Liver (tissue), 3 donors: Measurements from ENCODE around the gene LMNB1.

Source experiments
- FOXA1 ChIP-seq: IDR thresholded peaks from 2 replicates; pipeline ENCODE4 v1.6.1; 2016; ENCODE audit warnings: antibody characterized with exemption
- GABPA ChIP-seq, 2 donors: IDR thresholded peaks in 1 of 2; conservative IDR thresholded peaks in 1 of 2; 2 replicates each; pipeline ENCODE4 v1.6.1; 2016; ENCODE audit warnings: antibody characterized with exemption in 2 of 2, mild to moderate bottlenecking in 1 of 2, moderate library complexity in 1 of 2
- JUND ChIP-seq, 2 donors: IDR thresholded peaks; 2 replicates each; pipeline ENCODE4 v1.6.1; 2016; ENCODE audit warnings: antibody characterized with exemption in 2 of 2
- RAD21 ChIP-seq, 2 donors: IDR thresholded peaks; 2 replicates each; pipeline ENCODE4 v1.6.1; 2016; ENCODE audit warnings: antibody characterized with exemption in 2 of 2, mild to moderate bottlenecking in 2 of 2
- SP1 ChIP-seq: IDR thresholded peaks from 2 replicates; pipeline ENCODE4 v1.6.1; 2018; ENCODE audit warnings: antibody characterized with exemption, mild to moderate bottlenecking
- TAF1 ChIP-seq: conservative IDR thresholded peaks from 2 replicates; pipeline ENCODE4 v1.6.1; 2016; ENCODE audit warnings: antibody characterized with exemption, mild to moderate bottlenecking
- TF ChIP-seq, protein P1 (sequence below): IDR thresholded peaks from 2 replicates; pipeline ENCODE4 v1.6.1; 2016; ENCODE audit warnings: antibody characterized with exemption
- TF ChIP-seq, protein P2 (sequence below): fragments of 150-350 bp; IDR thresholded peaks from 2 replicates; pipeline ENCODE4 v1.5.1; 2017; ENCODE audit warnings: improper control_type of control experiment, low read depth, low read length; ENCODE audit not compliant: missing input control
- TF ChIP-seq, protein P3 (sequence below): IDR thresholded peaks from 2 replicates; pipeline ENCODE4 v1.6.1; 2016; ENCODE audit warnings: antibody characterized with exemption, mild to moderate bottlenecking
- TF ChIP-seq, protein P4 (sequence below): IDR thresholded peaks from 2 replicates; pipeline ENCODE4 v1.6.1; 2016; ENCODE audit warnings: antibody characterized with exemption
- TF ChIP-seq, protein P5 (sequence below): IDR thresholded peaks from 2 replicates; pipeline ENCODE4 v1.6.1; 2016; ENCODE audit warnings: antibody characterized with exemption
- donor health status: healthy.
- donor health status: healthy.

DNA sequence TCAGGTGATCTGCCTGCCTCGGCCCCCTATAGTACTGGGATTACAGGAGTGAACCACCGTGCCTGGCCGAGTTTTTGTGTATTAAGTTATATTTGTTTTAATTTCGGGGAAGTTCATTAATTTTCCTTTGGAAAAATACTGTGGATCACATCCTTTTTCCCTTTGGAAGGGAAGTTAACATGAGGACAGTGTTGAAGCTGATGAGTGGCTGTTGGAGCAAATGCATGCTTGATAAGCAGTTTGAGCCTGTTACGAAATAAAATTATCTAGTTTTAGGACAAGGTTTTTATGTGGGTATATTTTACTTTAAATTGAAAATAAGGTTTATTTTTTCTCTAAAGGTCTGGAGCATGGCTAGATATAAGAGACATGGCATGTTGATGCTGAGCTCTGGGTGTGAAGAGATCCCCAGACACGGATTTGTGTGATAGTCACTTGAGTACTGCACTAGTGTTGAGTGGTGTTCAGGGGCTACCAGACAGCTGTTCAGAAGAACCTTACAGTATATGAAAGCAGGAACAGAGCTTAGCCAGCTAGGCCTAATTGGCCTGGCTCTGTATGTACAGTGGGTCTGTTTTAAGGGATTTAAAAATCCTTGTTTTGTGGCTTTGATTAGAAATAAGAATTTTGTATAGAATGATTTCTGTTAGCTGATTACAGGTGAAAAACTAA is 17.4 kb downstream of the LMNB1 start:
- TF ChIP-seq, protein P1, sequence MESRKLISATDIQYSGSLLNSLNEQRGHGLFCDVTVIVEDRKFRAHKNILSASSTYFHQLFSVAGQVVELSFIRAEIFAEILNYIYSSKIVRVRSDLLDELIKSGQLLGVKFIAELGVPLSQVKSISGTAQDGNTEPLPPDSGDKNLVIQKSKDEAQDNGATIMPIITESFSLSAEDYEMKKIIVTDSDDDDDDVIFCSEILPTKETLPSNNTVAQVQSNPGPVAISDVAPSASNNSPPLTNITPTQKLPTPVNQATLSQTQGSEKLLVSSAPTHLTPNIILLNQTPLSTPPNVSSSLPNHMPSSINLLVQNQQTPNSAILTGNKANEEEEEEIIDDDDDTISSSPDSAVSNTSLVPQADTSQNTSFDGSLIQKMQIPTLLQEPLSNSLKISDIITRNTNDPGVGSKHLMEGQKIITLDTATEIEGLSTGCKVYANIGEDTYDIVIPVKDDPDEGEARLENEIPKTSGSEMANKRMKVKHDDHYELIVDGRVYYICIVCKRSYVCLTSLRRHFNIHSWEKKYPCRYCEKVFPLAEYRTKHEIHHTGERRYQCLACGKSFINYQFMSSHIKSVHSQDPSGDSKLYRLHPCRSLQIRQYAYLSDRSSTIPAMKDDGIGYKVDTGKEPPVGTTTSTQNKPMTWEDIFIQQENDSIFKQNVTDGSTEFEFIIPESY, result no peak
- no peak for TF ChIP-seq RAD21 (IDR thresholded peaks at IDR 0.05)
- TF ChIP-seq, protein P2, sequence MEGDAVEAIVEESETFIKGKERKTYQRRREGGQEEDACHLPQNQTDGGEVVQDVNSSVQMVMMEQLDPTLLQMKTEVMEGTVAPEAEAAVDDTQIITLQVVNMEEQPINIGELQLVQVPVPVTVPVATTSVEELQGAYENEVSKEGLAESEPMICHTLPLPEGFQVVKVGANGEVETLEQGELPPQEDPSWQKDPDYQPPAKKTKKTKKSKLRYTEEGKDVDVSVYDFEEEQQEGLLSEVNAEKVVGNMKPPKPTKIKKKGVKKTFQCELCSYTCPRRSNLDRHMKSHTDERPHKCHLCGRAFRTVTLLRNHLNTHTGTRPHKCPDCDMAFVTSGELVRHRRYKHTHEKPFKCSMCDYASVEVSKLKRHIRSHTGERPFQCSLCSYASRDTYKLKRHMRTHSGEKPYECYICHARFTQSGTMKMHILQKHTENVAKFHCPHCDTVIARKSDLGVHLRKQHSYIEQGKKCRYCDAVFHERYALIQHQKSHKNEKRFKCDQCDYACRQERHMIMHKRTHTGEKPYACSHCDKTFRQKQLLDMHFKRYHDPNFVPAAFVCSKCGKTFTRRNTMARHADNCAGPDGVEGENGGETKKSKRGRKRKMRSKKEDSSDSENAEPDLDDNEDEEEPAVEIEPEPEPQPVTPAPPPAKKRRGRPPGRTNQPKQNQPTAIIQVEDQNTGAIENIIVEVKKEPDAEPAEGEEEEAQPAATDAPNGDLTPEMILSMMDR, result no peak
- no peak for TF ChIP-seq SP1
- TF ChIP-seq JUND (IDR thresholded peaks at IDR 0.05), result no peak
- TF ChIP-seq, protein P3, sequence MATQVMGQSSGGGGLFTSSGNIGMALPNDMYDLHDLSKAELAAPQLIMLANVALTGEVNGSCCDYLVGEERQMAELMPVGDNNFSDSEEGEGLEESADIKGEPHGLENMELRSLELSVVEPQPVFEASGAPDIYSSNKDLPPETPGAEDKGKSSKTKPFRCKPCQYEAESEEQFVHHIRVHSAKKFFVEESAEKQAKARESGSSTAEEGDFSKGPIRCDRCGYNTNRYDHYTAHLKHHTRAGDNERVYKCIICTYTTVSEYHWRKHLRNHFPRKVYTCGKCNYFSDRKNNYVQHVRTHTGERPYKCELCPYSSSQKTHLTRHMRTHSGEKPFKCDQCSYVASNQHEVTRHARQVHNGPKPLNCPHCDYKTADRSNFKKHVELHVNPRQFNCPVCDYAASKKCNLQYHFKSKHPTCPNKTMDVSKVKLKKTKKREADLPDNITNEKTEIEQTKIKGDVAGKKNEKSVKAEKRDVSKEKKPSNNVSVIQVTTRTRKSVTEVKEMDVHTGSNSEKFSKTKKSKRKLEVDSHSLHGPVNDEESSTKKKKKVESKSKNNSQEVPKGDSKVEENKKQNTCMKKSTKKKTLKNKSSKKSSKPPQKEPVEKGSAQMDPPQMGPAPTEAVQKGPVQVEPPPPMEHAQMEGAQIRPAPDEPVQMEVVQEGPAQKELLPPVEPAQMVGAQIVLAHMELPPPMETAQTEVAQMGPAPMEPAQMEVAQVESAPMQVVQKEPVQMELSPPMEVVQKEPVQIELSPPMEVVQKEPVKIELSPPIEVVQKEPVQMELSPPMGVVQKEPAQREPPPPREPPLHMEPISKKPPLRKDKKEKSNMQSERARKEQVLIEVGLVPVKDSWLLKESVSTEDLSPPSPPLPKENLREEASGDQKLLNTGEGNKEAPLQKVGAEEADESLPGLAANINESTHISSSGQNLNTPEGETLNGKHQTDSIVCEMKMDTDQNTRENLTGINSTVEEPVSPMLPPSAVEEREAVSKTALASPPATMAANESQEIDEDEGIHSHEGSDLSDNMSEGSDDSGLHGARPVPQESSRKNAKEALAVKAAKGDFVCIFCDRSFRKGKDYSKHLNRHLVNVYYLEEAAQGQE, result no peak
- no peak for TF ChIP-seq FOXA1
- TF ChIP-seq, protein P4, sequence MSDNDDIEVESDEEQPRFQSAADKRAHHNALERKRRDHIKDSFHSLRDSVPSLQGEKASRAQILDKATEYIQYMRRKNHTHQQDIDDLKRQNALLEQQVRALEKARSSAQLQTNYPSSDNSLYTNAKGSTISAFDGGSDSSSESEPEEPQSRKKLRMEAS, result no peak
- TF ChIP-seq, protein P5, sequence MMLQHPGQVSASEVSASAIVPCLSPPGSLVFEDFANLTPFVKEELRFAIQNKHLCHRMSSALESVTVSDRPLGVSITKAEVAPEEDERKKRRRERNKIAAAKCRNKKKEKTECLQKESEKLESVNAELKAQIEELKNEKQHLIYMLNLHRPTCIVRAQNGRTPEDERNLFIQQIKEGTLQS, result no peak
- no peak for TF ChIP-seq TAF1
- TF ChIP-seq GABPA (IDR thresholded peaks at IDR 0.05 in 1 of 2, conservative IDR thresholded peaks at IDR 0.05 in 1 of 2), result no peak
